Gastrocnemius medialis (tissue), 4 donors: Measurements from ENCODE around the gene DNAJC27. TPM values are rescaled to one million over a fixed set of nuclear protein-coding genes. Genes with fewer than 3 reads are reported as not detected.

Experiments
- ATAC-seq, 2 donors: fragments of 150-250 bp; one replicate each; pipeline ENCODE4 v1.9.1; 2016
- DNase-seq, 2 donors: peaks; one replicate each; pipeline ENCODE4 v3.0.0-alpha.2; 2019
- H3K27ac ChIP-seq, 4 donors: fragments of 200-600 bp; sonication (generic); 1 replicate in 1 of 4; 2 replicates in 3 of 4; pipeline ENCODE4 v1.5.1; 2016 to 2018; ENCODE audit warnings: mild to moderate bottlenecking in 2 of 4, moderate library complexity in 1 of 4
- H3K27me3 ChIP-seq, 3 donors: fragments of 200-600 bp; sonication (generic) in 2 of 3; 1 replicate in 1 of 3; 2 replicates in 2 of 3; pipeline versions ENCODE4 v1.5.1 to v1.6.0; 2016 to 2019; ENCODE audit warnings: mild to moderate bottlenecking in 1 of 3, moderate library complexity in 1 of 3
- H3K36me3 ChIP-seq, 2 donors: fragments of 200-600 bp; sonication (generic) in 1 of 2; one replicate each; pipeline ENCODE4 v1.5.1; 2017 to 2018
- H3K4me1 ChIP-seq, 2 donors: fragments of 200-600 bp; sonication (generic) in 1 of 2; one replicate each; pipeline ENCODE4 v1.5.1; 2016 to 2017; ENCODE audit warnings: mild to moderate bottlenecking in 2 of 2
- H3K4me3 ChIP-seq, 4 donors: fragments of 200-600 bp; sonication (generic) in 3 of 4; 1 replicate in 1 of 4; 2 replicates in 3 of 4; pipeline ENCODE4 v1.5.1; 2016 to 2019; ENCODE audit warnings: mild to moderate bottlenecking in 2 of 4
- H3K9me3 ChIP-seq, 3 donors: fragments of 200-600 bp; sonication (generic) in 2 of 3; 1 replicate in 1 of 3; 2 replicates in 2 of 3; pipeline ENCODE4 v1.5.1; 2016 to 2019
- CTCF ChIP-seq, 5 experiments: fragments of 450-650 bp in 3 of 5; fragments of 200-600 bp in 2 of 5; sonication (generic) in 2 of 5; IDR thresholded peaks in 4 of 5; conservative IDR thresholded peaks in 1 of 5; 1 replicate in 4 of 5; 2 replicates in 1 of 5; pipeline ENCODE4 v1.5.1; 2016 to 2019; ENCODE audit warnings: antibody characterized with exemption in 5 of 5, mild to moderate bottlenecking in 3 of 5, moderate library complexity in 3 of 5
- POLR2A ChIP-seq, 2 donors: fragments of 450-650 bp; IDR thresholded peaks; one replicate each; pipeline ENCODE4 v1.6.1; 2017; ENCODE audit warnings: antibody characterized with exemption in 2 of 2, mild to moderate bottlenecking in 2 of 2, moderate library complexity in 2 of 2
- in situ Hi-C, 4 donors: fragments of 200-750 bp; cut with MboI; loops; one replicate each; pipeline versions ENCODE4 v1.15.0 to v1.8.0; 2017; ENCODE audit warnings: low sequenced_read_pairs in 4 of 4
- intact Hi-C: fragments of 100-400 bp; cut with DNase I; formaldehyde crosslinking; loops from one replicate; pipeline ENCODE4 v1.15.1; 2023; ENCODE audit warnings: low total_unique reads
- total RNA-seq, 4 donors: library from RNA; depleted of rRNA; stranded (reverse); fragments of >200 nt; gene quantifications; one replicate each; pipeline versions ENCODE4 v1.1.0 to v1.2.3, GENCODE V29; 2016

DNAJC27 gene
- total RNA-seq, 4 donors from 2014 or later, result 3.0 to 11.0 (median 4.9) TPM

- Histone ChIP-seq H3K4me3 (no peak overlapping the region), H3K9me3 (no peaks in the 10 kb centered on the region), H3K27me3 (no peaks in the 10 kb centered on the region), H3K36me3 (no peaks in the 10 kb centered on the region), H3K27ac (peak overlapping the region; percentile 96 to 100 (median 98)), H3K4me1 (peaks cover 9 to 22% of the 10 kb centered on the region in 2 donors)
- ATAC-seq (no peak), DNase-seq (no peak)
- in situ Hi-C loops, result loop anchor here in 1 of 4 donors (10.0 kb wide), 1 partner anchor 71 kb away; the partner anchor contains the start of gene EFR3B
- TF ChIP-seq POLR2A (IDR thresholded peaks at IDR 0.05) (no peak), CTCF (IDR thresholded peaks at IDR 0.05 in 4 of 5, conservative IDR thresholded peaks at IDR 0.05 in 1 of 5) (no peak)
- intact Hi-C loops, result loop anchor here (5.0 to 10.0 kb wide), 3 partner anchors 53 to 371 kb away; partner anchors contain the start of gene DNMT3A
Observed at GRCh38 chr2:24973812-24974211, 2.1 kb upstream of the DNAJC27 start.

GRCh38 chr2:24972315-24972961 lies 683 bp upstream of the DNAJC27 start:
- intact Hi-C loops, result loop anchor here (5.0 to 10.0 kb wide), 3 partner anchors 55 to 372 kb away; partner anchors contain the start of gene DNMT3A
- in situ Hi-C loops, result loop anchor here in 1 of 4 donors (10.0 kb wide), 1 partner anchor 72 kb away; the partner anchor contains the start of gene EFR3B
- peak; percentile 32 to 35 for ATAC-seq

GRCh38 chr2:24971286-24971535 lies 544 bp downstream of the DNAJC27 start:
- DNase-seq, result no peak
- intact Hi-C loops (loop anchor here (1.0 to 10.0 kb wide), 4 partner anchors 56 to 374 kb away; partner anchors contain the start of gene DNMT3A), in situ Hi-C loops (loop anchor here in 1 of 4 donors (10.0 kb wide), 1 partner anchor 74 kb away; the partner anchor contains the start of gene EFR3B)
- H3K27me3 ChIP-seq, result no peaks in the 10 kb centered on the region
- peak overlapping the region; percentile 73 to 95 (median 88) for H3K4me3 ChIP-seq
- no peaks in the 10 kb centered on the region for H3K9me3 ChIP-seq
- peaks cover 0 to 14% of the 10 kb centered on the region in 2 donors for H3K36me3 ChIP-seq
- ATAC-seq, result no peak
- no peak for TF ChIP-seq POLR2A (IDR thresholded peaks at IDR 0.05)
- H3K4me1 ChIP-seq, result peaks cover 9 to 22% of the 10 kb centered on the region in 2 donors
- H3K27ac ChIP-seq, result peak overlapping the region; percentile 96 to 100 (median 98)

More at GRCh38 chr2:24972315-24972961, 683 bp upstream of the DNAJC27 start:
- H3K4me3 ChIP-seq, result peak overlapping the region; percentile 73 to 95 (median 88)
- H3K9me3 ChIP-seq, result no peaks in the 10 kb centered on the region
- peak in 1 of 2 donors; percentile 30 for DNase-seq
- H3K27ac ChIP-seq, result peak overlapping the region; percentile 96 to 100 (median 98)
- H3K36me3 ChIP-seq, result peaks cover 0 to 2% of the 10 kb centered on the region in 2 donors
- H3K4me1 ChIP-seq, result peaks cover 9 to 22% of the 10 kb centered on the region in 2 donors
- H3K27me3 ChIP-seq, result no peaks in the 10 kb centered on the region
- TF ChIP-seq POLR2A (IDR thresholded peaks at IDR 0.05), result no peak
- TF ChIP-seq CTCF (IDR thresholded peaks at IDR 0.05 in 4 of 5, conservative IDR thresholded peaks at IDR 0.05 in 1 of 5), result no peak

GRCh38 chr2:24970483-24971285 lies 1.1 kb downstream of the DNAJC27 start:
- in situ Hi-C loops (loop anchor here in 1 of 4 donors (10.0 kb wide), 1 partner anchor 74 kb away; the partner anchor contains the start of gene EFR3B), intact Hi-C loops (loop anchor here (1.0 to 10.0 kb wide), 4 partner anchors 57 to 374 kb away; partner anchors contain the start of gene DNMT3A)
- Histone ChIP-seq H3K27ac (peak overlapping the region; percentile 96 to 100 (median 98)), H3K9me3 (no peaks in the 10 kb centered on the region), H3K36me3 (peaks cover 0 to 20% of the 10 kb centered on the region in 2 donors), H3K27me3 (no peaks in the 10 kb centered on the region), H3K4me1 (peaks cover 9 to 18% of the 10 kb centered on the region in 2 donors), H3K4me3 (peak overlapping the region; percentile 73 to 95 (median 88))
- ATAC-seq, result peak; percentile 16 to 26
- TF ChIP-seq CTCF (IDR thresholded peaks at IDR 0.05 in 4 of 5, conservative IDR thresholded peaks at IDR 0.05 in 1 of 5) (no peak), POLR2A (IDR thresholded peaks at IDR 0.05) (no peak)
- no peak for DNase-seq
